Naive B cell (primary cell): ENCODE measurements around the gene CD84. TPM values are rescaled to one million over a fixed set of nuclear protein-coding genes. Genes with fewer than 3 reads are reported as not detected.
"Not testable (repeated sequence)": the region's sequence is repeated elsewhere in the genome, so short reads cannot be mapped to it uniquely, and the experiment has no call there.

Source experiments
- ATAC-seq, 2 donors: fragments of 150-1000 bp; cut with Tn5 transposase; 2 replicates each; pipeline ENCODE4 v1.10.0; 2021; ENCODE audit warnings: low read depth in 2 of 2, mild to moderate bottlenecking in 2 of 2, moderate library complexity in 2 of 2
- DNase-seq: peaks from one replicate; pipeline ENCODE4 v3.0.0; 2022
- H3K27ac Mint-ChIP-seq, 6 donors: one replicate each; pipeline ENCODE4 v1.8.0; 2020 to 2022; ENCODE audit warnings: mild to moderate bottlenecking in 6 of 6, mixed read lengths in 6 of 6, moderate library complexity in 5 of 6, inconsistent platforms in 2 of 6
- H3K27me3 Mint-ChIP-seq, 3 donors: one replicate each; pipeline ENCODE4 v1.8.0; 2021 to 2022; ENCODE audit warnings: mixed read lengths in 3 of 3, mild to moderate bottlenecking in 1 of 3
- H3K36me3 Mint-ChIP-seq, 2 donors: one replicate each; pipeline ENCODE4 v1.8.0; 2020 to 2022; ENCODE audit warnings: mixed read lengths in 2 of 2, inconsistent platforms in 1 of 2, mild to moderate bottlenecking in 1 of 2
- H3K4me1 Mint-ChIP-seq, 3 donors: one replicate each; pipeline ENCODE4 v1.8.0; 2020 to 2022; ENCODE audit warnings: mixed read lengths in 3 of 3, inconsistent platforms in 1 of 3, mild to moderate bottlenecking in 1 of 3, moderate library complexity in 1 of 3
- H3K4me3 Mint-ChIP-seq, 8 donors: one replicate each; pipeline ENCODE4 v1.8.0; 2020 to 2022; ENCODE audit warnings: mild to moderate bottlenecking in 8 of 8, mixed read lengths in 8 of 8, moderate library complexity in 8 of 8, inconsistent platforms in 2 of 8
- H3K9me3 Mint-ChIP-seq, 7 donors: one replicate each; pipeline ENCODE4 v1.8.0; 2020 to 2022; ENCODE audit warnings: mixed read lengths in 7 of 7, mild to moderate bottlenecking in 5 of 7, inconsistent platforms in 2 of 7, moderate library complexity in 1 of 7
- polyA plus RNA-seq, 6 donors: library from polyadenylated mRNA; unstranded; fragments of 300-500 nt; fragmentation: Illumina TruSeq; gene quantifications; one replicate each; pipeline ENCODE4 v1.2.3, GENCODE V29; 2021; ENCODE audit warnings: low read depth in 6 of 6

CD84 gene
- polyA plus RNA-seq, 6 donors from 2014 or later = 8.5 to 20.6 (median 13.1) TPM

- H3K36me3 Mint-ChIP-seq = no peaks in the 10 kb centered on the region
- H3K27me3 Mint-ChIP-seq = no peaks in the 10 kb centered on the region
- ATAC-seq = no peak
- DNase-seq = no peak
- H3K9me3 Mint-ChIP-seq = peaks cover 0 to 5% (median 0%) of the 10 kb centered on the region in 7 donors
- H3K27ac Mint-ChIP-seq = peak overlapping the region; percentile 65 to 96 (median 93)
- peaks cover 57 to 73% (median 63%) of the 10 kb centered on the region in 3 donors for H3K4me1 Mint-ChIP-seq
- H3K4me3 Mint-ChIP-seq = peak overlapping the region; percentile 81 to 99 (median 94)
Measured at GRCh38 chr1:160578525-160579191, 638 bp downstream of the CD84 start.

- ATAC-seq (no peak), DNase-seq (no peak)
- Mint-ChIP-seq H3K27ac (peak overlapping the region; percentile 17 to 96 (median 89)), H3K9me3 (peaks cover 0 to 3% (median 0%) of the 10 kb centered on the region in 7 donors), H3K36me3 (no peaks in the 10 kb centered on the region), H3K4me1 (peaks cover 62 to 78% (median 68%) of the 10 kb centered on the region in 3 donors), H3K4me3 (peak overlapping the region; percentile 81 to 99 (median 94)), H3K27me3 (no peaks in the 10 kb centered on the region)
Measured at GRCh38 chr1:160578175-160578524, 1.1 kb downstream of the CD84 start.

DNA sequence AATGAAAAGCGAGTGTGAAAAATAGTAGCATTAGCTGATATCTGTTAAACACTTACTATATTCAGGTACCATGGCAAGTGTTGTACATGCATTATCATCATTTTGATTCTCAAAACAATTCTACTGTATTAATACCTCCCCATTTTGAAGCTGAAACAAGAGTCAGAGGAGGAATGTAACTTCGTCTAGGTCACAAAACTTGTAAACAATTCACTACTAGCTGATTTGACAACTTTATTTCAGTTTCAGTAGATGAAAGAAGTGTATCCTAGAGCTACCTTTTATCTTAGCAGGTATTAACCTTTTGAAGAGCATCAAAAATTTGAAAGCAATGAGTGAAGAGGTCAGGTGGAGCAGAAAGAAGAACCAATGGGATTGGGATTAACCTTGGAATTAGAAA, 1.6 kb downstream of the CD84 start:
- peak overlapping the region; percentile 1 to 99 (median 88) for H3K4me3 Mint-ChIP-seq
- ATAC-seq = no peak
- no peaks in the 10 kb centered on the region for H3K9me3 Mint-ChIP-seq
- peak overlapping the region; percentile 25 to 88 (median 82) for H3K27ac Mint-ChIP-seq
- H3K4me1 Mint-ChIP-seq = peaks cover 62 to 83% (median 69%) of the 10 kb centered on the region in 3 donors
- H3K36me3 Mint-ChIP-seq = peaks cover 0 to 3% of the 10 kb centered on the region in 2 donors
- H3K27me3 Mint-ChIP-seq = no peaks in the 10 kb centered on the region
- DNase-seq = no peak

DNA sequence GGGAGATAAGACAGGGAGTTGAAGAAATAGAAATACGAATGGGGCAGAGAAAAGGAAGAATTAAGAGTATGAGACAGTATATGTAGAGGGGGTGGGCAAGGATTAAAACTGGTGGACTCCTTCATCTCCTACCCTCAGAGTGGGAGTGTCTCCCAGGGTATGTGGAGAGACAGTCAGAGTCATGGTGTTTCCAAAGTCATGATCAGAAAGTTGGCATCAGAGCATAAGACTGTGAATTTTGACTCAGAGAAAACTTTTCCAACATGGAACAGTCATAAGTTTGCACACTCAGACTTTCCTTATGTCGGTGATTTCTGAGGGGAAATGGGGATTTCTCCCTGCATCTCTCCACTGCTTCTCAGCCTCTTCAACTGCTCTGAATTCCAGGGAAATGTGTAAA, 2.4 kb downstream of the CD84 start:
- ATAC-seq (no peak), DNase-seq (no peak)
- H3K9me3 Mint-ChIP-seq = no peaks in the 10 kb centered on the region
- H3K27ac Mint-ChIP-seq = peak overlapping the region; percentile 72 to 93 (median 88)
- peak overlapping the region in 7 of 8 donors; percentile 35 to 99 (median 81) for H3K4me3 Mint-ChIP-seq
- H3K4me1 Mint-ChIP-seq = peaks cover 69 to 91% (median 74%) of the 10 kb centered on the region in 3 donors
- peaks cover 5 to 11% of the 10 kb centered on the region in 2 donors for H3K36me3 Mint-ChIP-seq
- no peaks in the 10 kb centered on the region for H3K27me3 Mint-ChIP-seq

DNA sequence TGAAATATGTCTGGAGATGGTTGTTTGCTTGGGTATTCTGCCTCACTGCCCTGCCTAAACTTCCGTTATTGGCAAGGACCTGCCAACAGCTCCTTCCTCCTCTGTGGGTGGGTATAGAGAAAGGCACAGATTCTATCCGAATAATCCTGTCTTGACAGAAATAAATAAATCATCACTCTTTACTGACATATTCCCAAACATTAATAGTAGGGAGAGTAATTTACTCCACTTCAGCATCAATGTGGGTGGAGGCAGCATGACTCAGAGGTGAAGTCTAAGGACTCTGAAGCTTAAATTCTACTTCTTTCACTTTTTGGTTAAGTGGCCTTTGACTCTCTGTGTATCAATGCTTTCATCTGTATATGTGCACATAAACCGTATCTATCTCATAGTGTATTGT, 2.9 kb downstream of the CD84 start:
- peak overlapping the region; percentile 72 to 93 (median 88) for H3K27ac Mint-ChIP-seq
- ATAC-seq (no peak), DNase-seq (no peak)
- H3K4me3 Mint-ChIP-seq = peak overlapping the region; percentile 22 to 99 (median 64)
- peaks cover 71 to 94% (median 79%) of the 10 kb centered on the region in 3 donors for H3K4me1 Mint-ChIP-seq
- peaks cover 0 to under 1% (median 0%) of the 10 kb centered on the region in 7 donors for H3K9me3 Mint-ChIP-seq
- H3K36me3 Mint-ChIP-seq = peaks cover 8 to 15% of the 10 kb centered on the region in 2 donors
- H3K27me3 Mint-ChIP-seq = no peaks in the 10 kb centered on the region

- Mint-ChIP-seq H3K4me3 (peak overlapping the region; percentile 30 to 99 (median 70)), H3K27ac (peak overlapping the region; percentile 83 to 95 (median 93)), H3K9me3 (peaks cover 0 to 3% (median 0%) of the 10 kb centered on the region in 7 donors), H3K36me3 (peaks cover 9 to 23% of the 10 kb centered on the region in 2 donors), H3K27me3 (no peaks in the 10 kb centered on the region), H3K4me1 (peaks cover 69 to 94% (median 76%) of the 10 kb centered on the region in 3 donors)
- ATAC-seq (peak; percentile 83 to 86), DNase-seq (peak; percentile 58)
Measured at GRCh38 chr1:160575112-160575664, 4.1 kb downstream of the CD84 start.

DNA sequence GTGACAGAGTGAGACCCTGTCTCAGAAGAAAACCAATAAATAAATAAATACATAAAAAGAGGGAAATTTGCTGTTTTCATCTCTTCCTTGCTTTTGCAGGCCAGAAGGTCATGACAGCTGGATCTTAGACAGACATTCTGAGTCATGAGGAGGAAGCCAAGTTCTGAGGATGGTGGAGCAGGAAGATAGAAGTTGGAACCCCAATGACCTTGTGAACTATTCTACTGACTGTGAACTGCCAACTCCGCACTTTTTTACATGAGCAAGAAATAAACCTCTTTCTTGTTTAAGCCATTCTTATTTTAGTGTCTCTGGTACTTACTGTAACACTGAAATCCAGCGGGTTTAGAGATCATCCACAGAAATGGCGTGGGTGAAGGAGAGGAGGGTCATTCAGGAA, 8.5 kb downstream of the CD84 start:
- Mint-ChIP-seq H3K4me3 (no peak overlapping the region), H3K4me1 (peaks cover 65 to 91% (median 77%) of the 10 kb centered on the region in 3 donors), H3K27ac (peak overlapping the region in 2 of 6 donors; percentile 3 to 23), H3K36me3 (peaks cover 26 to 36% of the 10 kb centered on the region in 2 donors), H3K27me3 (no peaks in the 10 kb centered on the region), H3K9me3 (peaks cover 0 to 7% (median 0%) of the 10 kb centered on the region in 7 donors)
- DNase-seq (no peak), ATAC-seq (no peak)

DNA sequence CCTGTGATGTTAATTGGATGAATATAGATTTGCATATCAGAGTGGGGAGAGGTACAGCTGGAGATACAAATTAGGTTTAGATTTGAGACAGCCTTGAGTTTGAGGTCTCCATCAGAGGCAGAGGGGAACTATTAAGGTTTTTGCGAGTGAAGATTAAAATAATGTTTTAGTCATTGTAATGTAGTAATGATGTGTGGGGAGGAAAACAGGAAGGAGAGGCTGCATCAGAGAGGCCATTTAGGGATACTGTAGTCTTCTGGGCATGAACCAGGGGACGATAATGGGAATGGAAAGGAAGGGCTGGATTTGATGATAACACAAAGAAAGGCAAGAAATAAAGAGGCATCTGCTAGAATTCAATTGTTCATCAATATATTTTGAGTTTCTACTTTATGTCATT, 9.5 kb downstream of the CD84 start:
- Mint-ChIP-seq H3K4me3 (peak overlapping the region in 4 of 8 donors; percentile 1 to 23 (median 5)), H3K27ac (peak overlapping the region in 3 of 6 donors; percentile 1 to 62 (median 49)), H3K4me1 (peaks cover 63 to 87% (median 77%) of the 10 kb centered on the region in 3 donors), H3K36me3 (peaks cover 35 to 46% of the 10 kb centered on the region in 2 donors), H3K27me3 (no peaks in the 10 kb centered on the region), H3K9me3 (peaks cover 0 to 7% (median 0%) of the 10 kb centered on the region in 7 donors)
- ATAC-seq (no peak), DNase-seq (no peak)

GRCh38 chr1:160567858-160568682, 11.2 kb downstream of the CD84 start:
- H3K27ac Mint-ChIP-seq = peak overlapping the region in 4 of 6 donors; percentile 10 to 70 (median 50)
- DNase-seq (no peak), ATAC-seq (peak; percentile 57 to 61)
- H3K36me3 Mint-ChIP-seq = peaks cover 48 to 57% of the 10 kb centered on the region in 2 donors
- H3K4me3 Mint-ChIP-seq = peak overlapping the region in 4 of 8 donors; percentile 17 to 48 (median 38)
- H3K4me1 Mint-ChIP-seq = peaks cover 59 to 73% (median 72%) of the 10 kb centered on the region in 3 donors
- peaks cover 0 to 11% (median 4%) of the 10 kb centered on the region in 7 donors for H3K9me3 Mint-ChIP-seq
- H3K27me3 Mint-ChIP-seq = no peaks in the 10 kb centered on the region

- peak overlapping the region in 3 of 6 donors; percentile 26 to 70 (median 49) for H3K27ac Mint-ChIP-seq
- no peak for DNase-seq
- peak overlapping the region in 1 of 8 donors; percentile 39 for H3K4me3 Mint-ChIP-seq
- H3K27me3 Mint-ChIP-seq = no peaks in the 10 kb centered on the region
- no peak for ATAC-seq
- peaks cover 0 to 12% (median 9%) of the 10 kb centered on the region in 7 donors for H3K9me3 Mint-ChIP-seq
- H3K4me1 Mint-ChIP-seq = peaks cover 57 to 77% (median 66%) of the 10 kb centered on the region in 3 donors
- H3K36me3 Mint-ChIP-seq = peaks cover 54 to 55% of the 10 kb centered on the region in 2 donors
Measured at GRCh38 chr1:160567341-160567740, 12.0 kb downstream of the CD84 start.

- H3K9me3 Mint-ChIP-seq = peaks cover 0 to 21% (median 11%) of the 10 kb centered on the region in 7 donors
- ATAC-seq (no peak), DNase-seq (no peak)
- H3K4me3 Mint-ChIP-seq = no peak overlapping the region
- H3K4me1 Mint-ChIP-seq = peaks cover 58 to 79% (median 65%) of the 10 kb centered on the region in 3 donors
- peak overlapping the region in 1 of 6 donors; percentile 5 for H3K27ac Mint-ChIP-seq
- H3K27me3 Mint-ChIP-seq = no peaks in the 10 kb centered on the region
- peaks cover 55 to 65% of the 10 kb centered on the region in 2 donors for H3K36me3 Mint-ChIP-seq
Measured at GRCh38 chr1:160565564-160565963, 13.7 kb downstream of the CD84 start.

DNA sequence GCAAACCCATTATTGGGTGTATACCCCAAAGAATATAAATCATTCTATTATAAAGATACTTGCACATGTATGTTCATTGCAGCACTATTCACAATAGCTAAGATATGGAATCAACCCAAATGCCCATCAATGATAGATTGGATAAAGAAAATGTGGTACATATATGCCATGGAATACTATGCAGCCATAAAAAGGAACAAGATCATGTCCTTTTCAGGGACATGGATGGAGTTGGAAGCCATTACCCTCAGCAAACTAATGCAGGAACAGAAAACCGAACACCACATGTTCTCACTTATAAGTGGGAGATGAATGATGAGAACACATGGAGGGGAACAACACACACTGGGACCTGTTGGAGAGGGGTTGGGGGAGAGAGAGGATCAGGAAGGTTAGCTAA, 16.1 kb downstream of the CD84 start:
- peak overlapping the region in 1 of 8 donors; percentile 12 for H3K4me3 Mint-ChIP-seq
- H3K27ac Mint-ChIP-seq = peak overlapping the region in 1 of 6 donors; percentile 17
- H3K9me3 Mint-ChIP-seq = peaks cover 4 to 38% (median 23%) of the 10 kb centered on the region in 7 donors
- DNase-seq, H3K27me3 Mint-ChIP-seq, ATAC-seq: not testable (repeated sequence)
- H3K36me3 Mint-ChIP-seq = peaks cover 68 to 74% of the 10 kb centered on the region in 2 donors
- peaks cover 65 to 84% (median 68%) of the 10 kb centered on the region in 3 donors for H3K4me1 Mint-ChIP-seq

- Mint-ChIP-seq H3K36me3 (peaks cover 72 to 75% of the 10 kb centered on the region in 2 donors), H3K4me1 (peaks cover 64 to 84% (median 65%) of the 10 kb centered on the region in 3 donors), H3K9me3 (peaks cover 4 to 38% (median 23%) of the 10 kb centered on the region in 7 donors)
- H3K4me3 Mint-ChIP-seq, H3K27ac Mint-ChIP-seq, H3K27me3 Mint-ChIP-seq, ATAC-seq, DNase-seq: not testable (repeated sequence)
Measured at GRCh38 chr1:160562745-160563144, 16.6 kb downstream of the CD84 start.
